HL-60 (cell line): ENCODE data around the gene ERVK3-1.

Source experiments
- POLR2AphosphoS5 ChIP-seq: IDR thresholded peaks from 2 replicates; pipeline ENCODE4 v1.6.1; 2012; ENCODE audit warnings: low read depth
- TF ChIP-seq, protein P1 (sequence below): IDR thresholded peaks from one replicate; pipeline ENCODE4 v1.5.1; 2011; ENCODE audit warnings: low read length, control low read depth, inconsistent platforms; ENCODE audit not compliant: insufficient read depth

GRCh38 chr19:58350871-58351557 is 45.8 kb downstream of the ERVK3-1 start:
- TF ChIP-seq POLR2AphosphoS5 = no peak
- TF ChIP-seq, protein P1, sequence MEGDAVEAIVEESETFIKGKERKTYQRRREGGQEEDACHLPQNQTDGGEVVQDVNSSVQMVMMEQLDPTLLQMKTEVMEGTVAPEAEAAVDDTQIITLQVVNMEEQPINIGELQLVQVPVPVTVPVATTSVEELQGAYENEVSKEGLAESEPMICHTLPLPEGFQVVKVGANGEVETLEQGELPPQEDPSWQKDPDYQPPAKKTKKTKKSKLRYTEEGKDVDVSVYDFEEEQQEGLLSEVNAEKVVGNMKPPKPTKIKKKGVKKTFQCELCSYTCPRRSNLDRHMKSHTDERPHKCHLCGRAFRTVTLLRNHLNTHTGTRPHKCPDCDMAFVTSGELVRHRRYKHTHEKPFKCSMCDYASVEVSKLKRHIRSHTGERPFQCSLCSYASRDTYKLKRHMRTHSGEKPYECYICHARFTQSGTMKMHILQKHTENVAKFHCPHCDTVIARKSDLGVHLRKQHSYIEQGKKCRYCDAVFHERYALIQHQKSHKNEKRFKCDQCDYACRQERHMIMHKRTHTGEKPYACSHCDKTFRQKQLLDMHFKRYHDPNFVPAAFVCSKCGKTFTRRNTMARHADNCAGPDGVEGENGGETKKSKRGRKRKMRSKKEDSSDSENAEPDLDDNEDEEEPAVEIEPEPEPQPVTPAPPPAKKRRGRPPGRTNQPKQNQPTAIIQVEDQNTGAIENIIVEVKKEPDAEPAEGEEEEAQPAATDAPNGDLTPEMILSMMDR = no peak
